IPS DF 19.7 (cell line): ENCODE data around the gene NRXN2.

Experiments
- DNase-seq: peaks from one replicate; pipeline ENCODE4 v3.0.0-alpha.2; 2013; ENCODE audit warnings: low read depth, low spot score

NRXN2 gene

DNA sequence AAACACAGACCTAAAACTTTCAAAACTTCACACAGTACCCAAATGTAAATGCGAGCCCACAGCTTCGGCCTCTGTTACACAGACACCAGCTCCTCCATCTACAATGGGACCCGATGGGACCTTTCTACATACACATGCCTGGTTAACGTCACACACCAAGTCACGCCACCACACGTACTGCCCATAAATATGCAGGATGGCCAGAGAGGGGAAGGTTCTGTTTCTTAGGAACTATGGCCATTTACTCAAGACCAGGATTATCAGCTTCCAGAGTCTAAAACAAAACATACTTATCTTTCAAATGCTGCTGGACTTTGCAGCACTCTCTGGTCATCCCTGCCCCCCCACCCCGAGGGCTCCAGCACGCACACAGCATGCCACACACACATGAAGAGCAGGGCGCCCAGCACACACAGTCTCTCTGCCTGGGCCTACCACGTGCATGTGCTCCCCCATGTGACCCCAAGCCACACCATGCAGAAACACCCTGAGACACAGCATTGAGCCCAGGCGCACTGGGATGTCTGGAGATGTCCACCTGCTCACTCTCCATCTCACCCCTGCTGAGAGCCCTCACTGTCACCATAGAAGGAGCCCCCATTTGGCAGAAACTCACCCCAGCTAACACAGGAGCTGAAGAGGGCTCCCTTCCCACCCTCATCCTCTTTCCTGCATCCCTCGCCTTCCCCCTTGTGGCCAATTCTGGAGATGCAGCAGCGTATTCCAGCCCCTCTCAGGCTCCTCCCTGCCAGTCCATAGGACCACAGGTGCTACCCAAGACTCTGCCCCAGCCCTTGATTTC, 70.2 kb downstream of the NRXN2 start:
- DNase-seq = no peak

DNA sequence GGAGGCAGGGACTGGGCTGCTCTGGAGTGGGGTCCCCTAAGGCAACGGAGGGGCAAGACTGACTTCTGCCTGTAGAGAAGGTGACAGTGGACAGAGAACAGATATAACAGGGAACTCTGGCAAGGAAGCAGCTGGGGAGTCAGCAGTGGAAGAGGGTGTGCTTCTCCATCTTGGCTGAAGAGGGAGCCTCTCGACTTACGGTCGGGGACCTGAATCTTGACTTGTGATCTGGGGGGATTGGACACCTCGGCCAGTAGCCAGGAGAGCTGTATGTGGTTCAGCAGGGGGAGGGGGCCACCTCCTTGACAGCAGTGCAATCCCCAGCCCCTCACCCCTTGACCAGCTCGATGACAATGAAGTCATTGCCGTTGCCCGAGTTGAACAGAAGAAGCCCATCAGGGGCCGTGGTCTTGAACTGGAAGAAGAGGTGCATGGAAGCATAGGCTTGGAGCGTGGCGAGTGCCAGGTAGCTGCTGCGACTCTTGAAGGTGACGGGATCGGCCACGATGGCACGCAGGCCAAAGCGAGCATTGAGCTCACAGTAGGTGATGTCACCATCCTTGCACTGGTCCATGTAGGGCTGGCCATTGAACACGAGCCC, 72.0 kb downstream of the NRXN2 start:
- no peak for DNase-seq

DNA sequence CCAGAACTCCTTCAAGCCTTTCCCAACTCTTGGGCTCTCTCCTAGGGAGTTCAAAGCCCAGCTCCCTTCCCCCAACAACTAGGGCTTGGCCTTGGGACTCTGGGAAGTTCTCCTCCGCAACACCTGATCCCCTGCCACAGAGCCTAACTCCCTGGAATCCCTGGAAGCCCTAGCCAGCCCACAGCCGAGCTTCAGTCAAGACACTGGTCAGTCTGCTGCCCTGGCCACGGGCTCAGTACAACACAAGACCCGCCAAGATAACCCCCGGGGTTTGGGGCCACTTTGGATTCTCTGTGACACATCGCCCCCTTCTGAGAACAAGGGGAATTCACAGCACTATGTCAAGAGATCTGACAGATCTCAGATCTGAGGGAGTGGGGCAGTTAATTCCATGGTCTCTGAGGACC, 73.7 kb downstream of the NRXN2 start:
- DNase-seq = no peak

DNA sequence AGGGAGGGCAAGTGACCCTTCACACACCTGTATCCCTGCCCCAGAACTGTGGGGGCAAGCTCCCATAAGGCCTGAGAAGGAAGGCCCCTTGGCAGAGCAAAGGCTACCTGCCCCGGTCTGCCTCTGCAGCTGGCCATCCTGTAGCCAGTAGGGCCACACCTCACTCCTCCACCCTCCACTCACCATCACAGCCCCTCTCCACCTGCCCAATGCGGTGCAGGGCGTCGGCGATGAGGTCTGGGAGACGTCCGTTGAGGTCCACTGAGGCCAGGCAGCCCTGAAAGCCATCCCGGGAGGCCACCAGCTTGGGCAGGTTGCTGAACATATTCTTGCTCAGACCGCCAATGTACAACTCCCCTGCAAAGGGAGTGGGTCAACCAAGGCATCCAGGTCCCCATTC, 74.4 kb downstream of the NRXN2 start:
- no peak for DNase-seq

DNA sequence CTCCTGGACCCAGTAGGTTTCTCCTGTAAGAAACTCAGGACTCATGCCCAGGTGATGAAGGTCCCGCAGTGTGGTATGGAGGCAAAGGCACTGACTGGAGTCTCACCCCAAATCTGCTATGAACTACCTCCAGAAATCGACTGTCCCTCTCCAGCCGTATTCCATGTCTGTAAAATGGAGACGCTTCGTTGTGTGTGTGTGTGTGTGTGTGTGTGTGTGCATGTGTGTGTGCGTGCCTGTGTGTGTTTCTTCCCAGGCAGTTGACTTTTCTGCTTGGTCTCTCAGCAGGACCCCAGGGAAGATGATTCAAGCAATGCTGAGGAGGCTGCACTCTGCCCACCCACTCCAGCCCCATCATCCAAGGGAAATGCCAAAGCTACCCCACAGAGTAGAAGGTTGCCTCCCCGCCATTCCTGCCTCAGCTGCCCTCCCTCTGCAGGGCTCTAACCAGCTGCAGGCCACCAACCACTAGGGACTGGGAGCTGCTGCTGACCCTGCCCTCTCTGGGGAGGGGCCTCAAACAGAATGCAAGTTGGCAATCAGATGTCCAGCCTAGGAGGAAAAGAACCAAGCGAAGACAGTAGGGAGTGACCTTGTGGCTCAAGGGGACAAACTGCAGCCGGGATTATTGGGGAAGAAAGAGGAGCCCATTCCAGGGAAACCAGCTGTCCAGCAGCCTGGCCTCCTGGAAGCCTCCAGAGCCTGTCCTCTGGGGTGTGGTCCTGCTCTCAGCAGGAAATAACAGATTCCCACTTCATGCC, 75.8 kb downstream of the NRXN2 start:
- no peak for DNase-seq

DNA sequence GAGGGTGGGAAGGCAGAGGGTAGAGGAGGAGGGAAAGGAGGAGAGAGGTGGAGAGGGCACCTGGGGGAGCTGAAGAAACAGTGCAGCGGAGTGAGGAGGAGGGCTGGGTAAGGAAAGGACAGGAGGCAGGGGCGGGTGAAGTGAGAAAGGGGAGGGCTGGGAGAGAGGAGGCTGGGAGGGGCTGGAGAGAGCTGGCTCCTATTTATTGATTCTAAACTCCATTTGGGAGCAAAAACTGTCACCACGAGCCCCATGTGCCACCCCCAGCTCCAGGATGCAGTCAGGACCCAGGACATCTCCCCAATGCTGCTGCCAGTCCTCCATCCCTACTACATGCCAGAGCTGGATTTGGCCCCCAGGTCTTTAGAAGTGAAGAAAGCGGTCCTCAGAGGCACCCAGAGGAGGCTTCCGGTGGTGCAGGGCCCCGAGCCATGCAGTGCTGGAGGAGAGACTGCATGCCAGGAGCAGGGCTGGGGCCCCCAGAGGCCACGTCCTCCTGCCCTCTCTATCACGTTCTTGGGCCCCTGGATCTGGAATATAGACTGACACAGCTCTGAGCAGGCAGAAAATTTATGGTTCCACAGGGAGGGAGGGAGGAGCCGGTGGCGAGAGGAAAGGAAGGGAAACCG, 78.2 kb downstream of the NRXN2 start:
- no peak for DNase-seq

DNA sequence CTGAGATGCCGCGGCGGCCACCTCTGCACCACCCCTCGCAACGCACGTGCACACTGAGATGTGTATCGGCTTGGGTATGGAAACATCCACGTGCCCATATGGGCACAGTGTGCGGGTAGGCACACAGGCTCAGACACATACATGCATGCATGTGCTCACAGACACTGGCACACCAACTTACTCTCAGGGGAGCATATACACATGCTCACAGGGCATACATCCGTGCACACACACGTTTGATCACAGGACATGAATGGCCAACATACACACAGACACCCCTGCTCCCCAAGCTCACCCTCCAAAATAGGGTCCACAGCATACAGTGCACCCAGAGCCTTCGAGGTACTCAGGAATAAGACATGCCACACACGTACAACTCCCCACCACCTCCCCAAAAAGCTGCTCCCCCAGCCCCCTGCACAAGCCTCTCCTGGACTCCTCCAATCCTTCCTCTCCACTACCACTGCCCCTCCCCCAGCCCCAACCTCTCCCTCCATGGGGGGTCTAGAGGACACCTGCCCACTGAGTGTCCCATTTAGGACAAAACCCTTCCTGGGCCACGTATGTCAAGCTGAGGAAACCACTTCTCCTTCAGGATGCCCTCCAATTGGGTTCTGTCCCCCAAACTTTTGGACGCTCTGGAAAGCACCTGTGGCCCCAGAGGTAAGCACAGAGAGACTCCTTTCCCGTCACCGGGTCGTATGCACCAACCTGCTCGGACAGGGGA, 78.9 kb downstream of the NRXN2 start:
- no peak for DNase-seq

DNA sequence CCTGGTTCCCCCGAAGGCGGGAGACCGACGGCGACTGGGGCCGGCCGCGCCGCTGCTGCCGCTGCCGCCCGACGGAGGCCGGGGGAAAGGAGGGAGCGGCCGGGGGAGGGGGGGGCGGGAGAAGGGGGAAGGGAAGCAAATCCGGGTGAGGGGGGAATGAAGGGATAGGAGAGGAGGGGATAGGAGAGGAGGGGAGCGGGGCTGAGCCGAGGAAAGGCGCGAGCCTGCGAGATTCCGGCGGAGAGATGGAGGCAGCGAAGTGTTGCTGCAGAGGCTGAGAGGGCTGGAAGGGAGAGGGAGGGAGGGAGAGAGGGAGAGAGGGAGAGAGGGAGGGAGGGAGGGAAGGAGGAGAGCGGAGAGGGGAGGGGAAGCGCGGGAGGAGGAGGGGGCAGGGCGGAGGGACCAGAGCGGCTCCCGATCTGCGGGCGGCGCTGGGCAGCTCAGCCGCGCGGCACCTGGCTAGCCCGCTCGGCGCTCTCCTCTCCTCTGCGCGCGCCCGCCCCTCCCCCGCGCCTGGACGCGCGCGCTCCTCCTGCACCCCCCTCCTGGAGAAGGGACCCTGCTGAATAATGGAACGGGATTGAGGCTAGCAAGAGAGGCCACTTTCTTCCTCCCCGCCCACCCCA, 79.6 kb downstream of the NRXN2 start:
- DNase-seq = no peak

DNA sequence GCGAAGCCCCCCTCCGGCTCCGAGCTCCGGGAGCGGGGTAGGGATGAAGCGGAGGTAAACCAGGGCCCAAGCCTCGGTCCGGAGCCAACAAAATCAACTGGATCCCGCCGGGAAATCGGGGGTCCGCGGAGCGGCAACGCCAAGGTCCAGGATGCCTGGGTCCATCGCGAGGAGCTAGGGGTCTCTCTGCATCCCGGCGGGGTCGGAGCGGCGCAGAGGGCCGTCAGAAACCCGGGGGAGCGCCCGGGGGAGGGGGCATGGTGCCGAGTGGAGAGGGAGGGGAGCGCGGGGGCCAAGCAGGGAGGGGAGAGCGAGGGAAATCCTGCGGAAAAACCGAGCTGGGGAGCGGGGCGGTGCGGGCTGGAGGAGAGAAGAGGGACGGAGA, 80.1 kb downstream of the NRXN2 start:
- DNase-seq = no peak

DNA sequence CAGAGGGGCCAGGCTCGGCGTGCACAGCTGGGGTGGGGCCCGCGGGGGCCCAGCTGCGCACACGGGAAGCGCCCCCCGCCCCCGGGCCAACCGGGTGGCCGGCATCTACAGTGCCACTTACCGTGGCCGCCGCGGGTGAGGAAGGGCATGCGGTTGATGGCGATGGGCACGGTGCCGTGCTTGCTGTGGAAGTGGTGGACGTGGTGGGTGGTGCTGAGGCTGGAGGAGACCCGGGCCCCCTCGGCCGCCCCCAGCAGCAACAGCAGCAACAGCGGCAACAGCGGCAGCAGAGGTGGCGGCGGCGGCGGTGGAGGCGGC, 80.6 kb downstream of the NRXN2 start:
- DNase-seq = no peak

DNA sequence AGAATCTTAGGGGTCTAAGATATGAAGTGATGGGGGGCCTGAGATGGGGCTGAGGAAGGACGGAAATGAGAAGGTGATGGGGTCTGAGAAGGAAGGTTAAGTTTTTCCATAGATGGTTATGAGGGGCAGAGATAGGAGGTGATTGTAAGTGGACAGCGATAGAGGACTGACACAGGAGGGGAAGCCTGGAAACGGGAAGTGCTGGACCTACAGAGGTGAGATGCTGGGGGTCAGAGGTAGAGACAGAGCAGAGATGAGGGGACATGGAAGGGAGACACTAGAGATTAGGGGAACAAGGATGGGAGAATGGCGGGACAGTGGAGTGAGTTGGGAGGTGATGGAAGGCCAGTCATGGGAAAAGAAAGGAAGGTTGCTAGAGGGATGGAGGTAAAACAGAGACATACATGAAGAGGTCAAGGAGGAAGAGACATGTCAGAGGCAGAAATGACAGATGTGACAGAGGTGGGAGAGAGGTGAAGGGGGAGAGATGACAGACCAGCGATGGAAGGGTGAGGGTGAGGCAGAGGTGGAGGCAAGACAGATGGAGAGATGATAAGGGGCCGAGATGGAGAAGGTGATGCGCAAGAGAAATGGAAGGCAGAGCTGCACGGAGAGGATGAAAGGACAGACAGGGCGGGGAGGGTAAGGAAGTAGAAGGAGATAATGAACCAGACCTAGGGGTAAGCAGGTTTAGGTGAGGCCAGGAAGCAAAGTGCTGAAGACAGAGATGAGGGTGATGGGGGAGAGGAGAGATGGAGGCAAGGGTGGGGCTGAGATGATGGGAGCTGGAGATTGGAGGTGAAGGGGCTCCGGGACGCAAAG, 81.2 kb downstream of the NRXN2 start:
- DNase-seq = no peak

DNA sequence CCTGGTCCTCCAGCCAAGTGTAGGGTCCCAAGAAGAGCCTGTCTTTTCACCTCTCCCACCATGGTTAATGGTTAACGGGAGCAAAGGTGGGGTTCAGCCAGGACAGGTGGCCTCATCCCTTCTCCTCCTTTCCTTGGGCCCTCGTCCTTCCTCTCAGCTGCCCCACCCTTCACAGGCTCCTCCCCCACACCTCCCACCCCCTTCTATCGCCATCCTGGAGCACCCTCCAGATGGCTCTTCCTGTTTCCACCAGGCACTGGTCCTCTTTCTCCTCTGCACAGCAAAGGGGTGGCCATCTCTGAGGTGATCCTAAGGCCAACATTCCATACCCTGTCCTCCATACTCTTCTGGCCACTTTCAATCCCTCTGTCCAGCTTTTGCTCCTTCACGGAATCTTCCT, 83.1 kb downstream of the NRXN2 start:
- no peak for DNase-seq

DNA sequence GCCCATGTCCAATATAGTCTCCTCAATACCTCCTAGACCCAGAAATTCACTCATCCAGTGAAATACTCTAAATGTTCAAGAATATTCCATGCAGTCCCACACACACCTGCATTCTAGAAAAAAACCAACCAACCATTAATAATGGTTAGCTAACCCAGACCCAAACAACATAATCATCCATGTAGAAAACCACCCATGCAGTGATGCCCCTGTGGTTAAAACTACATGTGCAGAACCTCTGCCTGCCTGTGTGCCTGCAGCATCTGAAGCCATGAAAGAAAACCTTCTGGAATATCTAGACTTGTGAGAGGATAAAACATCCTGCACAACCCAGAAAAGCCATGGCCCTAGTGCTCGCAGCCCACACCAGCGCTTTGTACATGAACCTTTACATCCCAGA, 84.2 kb downstream of the NRXN2 start:
- DNase-seq = no peak

DNA sequence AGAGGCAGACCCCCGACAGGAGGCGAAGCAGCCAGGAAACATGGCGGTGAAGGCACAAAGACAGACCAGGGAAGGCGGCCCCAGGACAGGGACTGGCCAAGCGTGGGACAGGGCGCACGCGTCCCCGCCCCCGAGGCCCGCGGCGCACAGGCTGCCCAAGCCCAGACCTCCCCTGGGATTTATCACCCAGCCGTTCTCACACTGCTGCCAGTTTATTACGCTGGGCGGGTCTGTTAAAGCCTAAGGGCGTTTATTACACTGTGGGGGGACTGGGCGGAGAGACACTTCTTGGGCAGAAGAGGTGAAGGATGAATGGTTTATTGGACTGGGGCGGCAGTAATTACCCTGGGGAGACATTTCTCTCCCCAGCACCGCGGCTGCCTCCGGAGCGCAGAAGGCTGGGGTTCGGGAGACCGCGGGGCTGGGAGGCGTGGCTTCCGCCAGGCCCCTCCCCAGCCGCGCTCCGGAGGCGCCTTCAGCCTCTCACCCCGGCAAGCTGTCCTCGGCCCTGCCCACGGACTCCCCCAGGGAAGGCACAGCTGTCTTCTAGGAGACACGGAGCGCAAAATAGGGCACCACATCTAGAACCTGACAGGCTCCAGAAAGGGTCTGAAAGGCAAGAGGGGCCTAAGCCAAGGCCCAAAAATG, 84.9 kb downstream of the NRXN2 start:
- DNase-seq = no peak

DNA sequence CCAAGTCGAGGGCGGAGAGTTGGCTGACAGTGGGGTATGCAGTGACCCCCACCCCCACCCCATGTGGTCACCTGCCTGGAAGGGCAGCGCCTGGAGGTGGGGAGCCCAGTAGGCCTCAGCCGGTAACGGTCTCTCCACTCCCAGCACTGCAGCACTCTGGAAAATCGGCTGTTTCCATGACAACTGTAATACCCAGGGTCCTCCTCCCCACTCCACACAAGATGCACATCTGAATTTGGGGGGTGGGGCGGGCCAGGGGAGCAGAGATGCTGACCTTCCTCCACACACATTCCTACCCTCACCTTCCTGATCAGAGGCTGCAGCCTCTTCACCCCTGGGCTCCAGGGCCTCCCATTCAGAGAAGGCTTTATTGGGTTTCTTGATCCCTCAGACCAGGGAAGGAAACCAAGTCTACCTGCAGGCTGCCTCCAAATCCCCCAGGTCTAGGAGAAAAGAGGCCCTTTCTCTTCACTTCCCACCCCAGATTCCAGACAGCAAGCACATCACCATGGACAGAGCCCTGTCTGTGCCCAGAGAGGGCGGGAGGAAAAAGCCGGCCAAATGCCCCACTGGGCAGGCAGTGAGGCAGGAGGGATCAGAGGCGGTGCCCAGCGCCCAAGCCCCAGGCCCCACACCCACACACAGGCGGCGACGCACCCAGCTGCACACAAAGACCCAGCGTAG, 85.5 kb downstream of the NRXN2 start:
- no peak for DNase-seq

DNA sequence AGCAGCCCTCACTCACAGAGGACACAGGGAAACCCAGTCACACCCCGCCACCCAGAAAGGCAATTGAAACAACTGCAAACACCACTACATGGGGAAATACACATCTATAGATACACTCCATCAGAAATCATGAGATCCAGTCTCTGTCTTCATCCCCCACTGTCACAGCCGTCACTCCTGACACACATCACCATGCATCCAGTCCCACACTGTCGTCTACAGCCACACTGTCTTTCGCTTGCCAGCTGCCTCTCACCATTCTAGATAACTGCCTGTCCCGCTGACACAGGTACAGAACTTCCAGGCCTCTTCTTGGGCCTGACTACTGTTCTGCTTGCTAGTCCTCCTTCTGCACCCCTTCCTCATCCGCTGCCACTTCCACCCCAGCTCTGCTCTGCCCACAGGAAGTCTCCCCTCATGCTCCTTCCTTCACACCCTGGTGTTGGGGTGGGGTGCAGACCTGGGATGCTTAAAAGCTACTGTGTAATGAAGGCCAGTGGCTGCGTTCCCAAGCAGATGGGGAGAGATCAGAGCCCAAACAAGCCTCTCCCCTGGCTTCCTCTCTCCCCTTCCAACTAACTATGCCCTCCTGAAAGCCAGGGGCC, 89.3 kb downstream of the NRXN2 start:
- DNase-seq = no peak

DNA sequence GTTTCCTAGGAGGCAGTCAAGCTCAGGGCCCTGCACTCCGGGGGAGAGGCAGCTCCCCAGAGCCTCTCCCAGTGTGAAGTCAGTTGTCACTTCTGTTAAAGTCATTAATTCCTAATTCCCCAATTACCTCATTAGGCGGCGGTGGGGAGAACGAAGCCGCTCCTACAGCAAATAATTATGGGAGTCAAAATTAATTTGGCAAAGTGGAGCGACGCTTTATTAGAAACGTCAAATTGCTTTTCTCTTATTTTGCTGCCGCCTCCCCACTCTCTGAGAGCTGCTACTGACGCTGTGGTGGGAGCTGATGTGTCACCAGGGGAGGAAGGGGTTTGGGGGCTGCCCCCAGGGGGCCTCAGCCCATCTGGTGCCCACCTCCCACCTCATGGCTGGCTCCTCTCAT, 90.3 kb downstream of the NRXN2 start:
- no peak for DNase-seq

DNA sequence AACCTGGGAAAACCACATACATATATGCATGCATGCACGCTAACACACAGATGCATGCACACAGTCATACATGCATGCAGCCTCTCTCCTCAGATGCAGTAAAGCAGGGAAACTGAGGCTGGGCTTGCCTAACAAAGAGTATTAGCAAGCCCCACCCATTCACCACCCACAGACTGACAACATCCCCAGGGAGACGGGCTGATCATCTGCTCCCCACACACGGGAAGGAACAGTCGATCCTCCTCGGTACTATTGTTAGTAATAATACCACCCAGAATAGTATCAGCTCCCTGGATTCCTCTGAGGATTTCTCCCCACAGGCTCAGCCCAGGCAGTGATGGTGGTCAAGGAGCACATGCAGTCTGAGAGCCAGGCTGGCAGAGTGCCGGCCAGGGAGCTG, 90.8 kb downstream of the NRXN2 start:
- no peak for DNase-seq

DNA sequence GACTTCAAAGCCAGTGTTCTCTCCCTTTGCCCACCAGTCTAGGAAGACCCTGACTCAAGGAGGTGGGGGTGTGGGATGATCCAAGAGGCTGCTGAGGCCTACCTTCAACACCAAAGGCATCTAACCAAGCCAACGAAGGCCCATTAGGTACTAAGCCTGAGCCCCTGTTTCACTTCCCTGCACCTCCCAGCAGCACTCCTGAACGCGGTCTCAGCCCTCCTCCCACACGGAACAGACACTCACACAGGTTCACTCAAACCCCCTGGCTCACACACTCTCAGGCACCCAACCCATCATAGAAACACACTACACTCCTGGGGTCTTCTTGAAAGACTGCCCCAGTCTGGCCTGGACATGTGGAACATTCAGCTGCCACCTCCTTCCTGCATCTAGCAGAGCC, 91.3 kb downstream of the NRXN2 start:
- DNase-seq = no peak
